NCI-H128 (cell line): ENCODE data around the gene IRF2.

ENCODE experiments used
- DNase-seq: peaks from one replicate; lab custom pipeline; 2025; ENCODE audit not compliant: unreplicated experiment; lab: John Stamatoyannopoulos, UW

The IRF2 gene

GRCh38 chr4:184450743-184451535 is 23.4 kb downstream of the IRF2 start:
- no peak for DNase-seq

GRCh38 chr4:184450045-184450444 is 24.3 kb downstream of the IRF2 start:
- DNase-seq, result no peak

GRCh38 chr4:184448821-184449220 is 25.5 kb downstream of the IRF2 start:
- no peak for DNase-seq

GRCh38 chr4:184448141-184448540 is 26.2 kb downstream of the IRF2 start:
- no peak for DNase-seq

- DNase-seq, result no peak
Observed at GRCh38 chr4:184447664-184448063, 26.7 kb downstream of the IRF2 start.

- no peak for DNase-seq
Observed at GRCh38 chr4:184446132-184446658, 28.2 kb downstream of the IRF2 start.

GRCh38 chr4:184444953-184445309 is 29.4 kb downstream of the IRF2 start:
- no peak for DNase-seq

- no peak for DNase-seq
Observed at GRCh38 chr4:184444215-184444952, 30.0 kb downstream of the IRF2 start.

- DNase-seq, result no peak
Observed at GRCh38 chr4:184443318-184443717, 31.0 kb downstream of the IRF2 start.

- DNase-seq, result no peak
Observed at GRCh38 chr4:184442314-184442635, 32.1 kb downstream of the IRF2 start.

GRCh38 chr4:184441461-184442313 is 32.7 kb downstream of the IRF2 start:
- DNase-seq, result no peak

GRCh38 chr4:184440595-184441358 is 33.6 kb downstream of the IRF2 start:
- DNase-seq, result no peak

GRCh38 chr4:184439856-184440594 is 34.3 kb downstream of the IRF2 start:
- DNase-seq, result no peak

GRCh38 chr4:184439386-184439785 is 35.0 kb downstream of the IRF2 start:
- DNase-seq, result no peak

GRCh38 chr4:184438375-184438774 is 36.0 kb downstream of the IRF2 start:
- no peak for DNase-seq

- DNase-seq, result no peak
Observed at GRCh38 chr4:184437565-184438265, 36.6 kb downstream of the IRF2 start.

GRCh38 chr4:184434501-184435066 is 39.8 kb downstream of the IRF2 start:
- DNase-seq, result no peak

- DNase-seq, result no peak
Observed at GRCh38 chr4:184434021-184434420, 40.3 kb downstream of the IRF2 start.

GRCh38 chr4:184433258-184433892 is 41.0 kb downstream of the IRF2 start:
- no peak for DNase-seq
